GM12878 (cell line): Measurements from ENCODE around the gene EIF4H. TPM values are rescaled to one million over a fixed set of nuclear protein-coding genes. Genes with fewer than 3 reads are reported as not detected.

Experiments
- CREB1 ChIP-seq: IDR thresholded peaks from 2 replicates; pipeline ENCODE4 v1.6.1; 2012; ENCODE audit warnings: low read depth, mild to moderate bottlenecking, inconsistent platforms
- CREM ChIP-seq: IDR thresholded peaks from 2 replicates; pipeline ENCODE4 v1.6.1; 2014; ENCODE audit warnings: antibody characterized with exemption, low read depth
- FOXK2 ChIP-seq: fragments of 450-650 bp; IDR thresholded peaks from 2 replicates; pipeline ENCODE4 v1.6.1; 2017; ENCODE audit warnings: mild to moderate bottlenecking, moderate library complexity
- KLF5 ChIP-seq: fragments of 450-650 bp; IDR thresholded peaks from 2 replicates; pipeline ENCODE4 v1.6.1; 2014; ENCODE audit warnings: mild to moderate bottlenecking; ENCODE audit not compliant: partially characterized antibody
- NFYA ChIP-seq: IDR thresholded peaks from 2 replicates; pipeline ENCODE4 v1.6.1; 2011; ENCODE audit warnings: low read depth, mild to moderate bottlenecking, low read length, improper control_type of control experiment, borderline replicate concordance
- PML ChIP-seq: IDR thresholded peaks from 2 replicates; pipeline ENCODE4 v1.6.1; 2012; ENCODE audit warnings: low read length, inconsistent platforms
- POLR2AphosphoS2 ChIP-seq: IDR thresholded peaks from 2 replicates; pipeline ENCODE4 v1.6.1; 2011; ENCODE audit warnings: low read depth, mild to moderate bottlenecking, low read length, improper control_type of control experiment, moderate library complexity
- SIN3A ChIP-seq: IDR thresholded peaks from 2 replicates; pipeline ENCODE4 v1.6.1; 2012; ENCODE audit warnings: low read depth, low read length, improper control_type of control experiment
- SUPT20H ChIP-seq: IDR thresholded peaks from 2 replicates; pipeline ENCODE4 v1.6.1; 2011; ENCODE audit warnings: low read depth, mild to moderate bottlenecking, low read length, moderate library complexity, borderline replicate concordance; ENCODE audit not compliant: control insufficient read depth
- TBL1XR1 ChIP-seq: IDR thresholded peaks from 2 replicates; pipeline ENCODE4 v1.6.1; 2012; ENCODE audit warnings: low read depth, low read length, improper control_type of control experiment
- WRNIP1 ChIP-seq: IDR thresholded peaks from 2 replicates; pipeline ENCODE4 v1.6.1; 2011; ENCODE audit warnings: low read depth, low read length, improper control_type of control experiment, borderline replicate concordance
- ZNF207 ChIP-seq: fragments of 450-650 bp; IDR thresholded peaks from 2 replicates; pipeline ENCODE4 v1.6.1; 2014; ENCODE audit warnings: antibody characterized with exemption, mild to moderate bottlenecking, borderline replicate concordance
- polyA plus RNA-seq, 11 experiments: library from polyadenylated mRNA; depleted of rRNA in 4 of 11; unstranded in 6 of 11; stranded (reverse) in 5 of 11; fragments of >200 nt; fragmentation: Nextera tagmentation in 4 of 11; fragmentation: Illumina TruSeq in 1 of 11; extraction: Ambion mirVana in 4 of 11; extraction: Trizol in 1 of 11; gene quantifications; 1 replicate in 1 of 11; 2 replicates in 10 of 11; pipeline versions ENCODE4 v1.2.1 to v1.2.3, GENCODE V29; 2011 to 2016; ENCODE audit warnings: inconsistent platforms in 2 of 11, missing spikeins in 2 of 11, low read depth in 1 of 11
- total RNA-seq, 4 experiments: library from RNA; depleted of rRNA in 3 of 4; stranded (reverse); fragments of >200 nt in 3 of 4; fragmentation: Illumina TruSeq in 1 of 4; extraction: Trizol in 1 of 4; gene quantifications; 2 replicates each; pipeline versions ENCODE4 v1.2.1 to v1.2.3, GENCODE V29; 2013 to 2021
- TF ChIP-seq, protein P1 (sequence below): IDR thresholded peaks from 2 replicates; pipeline ENCODE4 v1.6.1; 2012; ENCODE audit warnings: mild to moderate bottlenecking, low read depth, low read length
- TF ChIP-seq, protein P2 (sequence below): fragments of 150-350 bp; IDR thresholded peaks from 2 replicates; pipeline ENCODE4 v1.6.1; 2016; ENCODE audit warnings: low read depth, low read length

The EIF4H gene
- total and polyA plus RNA-seq, 10 of the 15 experiments (the other 5 are each of a cell fraction or from before 2014, with no cell fraction given), result 9.9 to 443 (median 258) TPM

DNA sequence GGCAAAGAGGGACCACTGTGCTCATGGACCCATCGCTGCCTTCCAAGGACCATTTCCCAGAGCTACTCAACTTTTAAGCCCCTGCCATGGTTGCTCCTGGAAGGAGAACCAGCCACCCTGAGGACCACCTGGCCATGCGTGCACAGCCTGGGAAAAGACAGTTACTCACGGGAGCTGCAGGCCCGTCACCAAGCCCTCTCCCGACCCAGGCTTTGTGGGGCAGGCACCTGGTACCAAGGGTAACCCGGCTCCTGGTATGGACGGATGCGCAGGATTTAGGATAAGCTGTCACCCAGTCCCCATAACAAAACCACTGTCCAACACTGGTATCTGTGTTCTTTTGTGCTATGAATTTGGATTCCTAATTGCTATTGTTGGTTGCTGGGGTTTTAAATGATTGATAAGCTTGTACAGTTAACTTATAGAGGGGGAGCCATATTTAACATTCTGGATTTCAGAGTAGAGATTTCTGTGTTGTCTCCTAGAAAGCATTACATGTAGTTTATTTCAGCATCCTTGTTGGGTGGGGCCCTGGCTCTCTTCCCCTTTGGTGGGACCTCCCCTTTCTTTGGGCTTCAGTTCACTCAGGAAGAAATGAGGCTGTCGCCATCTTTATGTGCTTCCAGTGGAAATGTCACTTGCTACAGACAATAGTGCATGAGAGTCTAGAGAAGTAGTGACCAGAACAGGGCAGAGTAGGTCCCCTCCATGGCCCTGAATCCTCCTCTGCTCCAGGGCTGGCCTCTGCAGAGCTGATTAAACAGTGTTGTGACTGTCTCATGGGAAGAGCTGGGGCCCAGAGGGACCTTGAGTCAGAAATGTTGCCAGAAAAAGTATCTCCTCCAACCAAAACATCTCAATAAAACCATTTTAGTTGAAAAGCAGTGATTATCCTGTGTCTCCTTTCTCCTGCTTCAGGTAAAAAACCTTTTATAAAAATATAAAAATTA lies 55.1 kb downstream of the EIF4H start (continued):
- TF ChIP-seq PML (peak; percentile 36), ZNF207 (no peak), CREM (no peak), CREB1 (peak; percentile 7; the same call in 1 of the 2 replicates), POLR2AphosphoS2 (0 out of 2 replicates have a peak, but pooled peaks have one; percentile 2), WRNIP1 (no peak), NFYA (no peak), FOXK2 (no peak), TBL1XR1 (no peak), KLF5 (no peak), SIN3A (no peak), SUPT20H (no peak)
- TF ChIP-seq, protein P1, sequence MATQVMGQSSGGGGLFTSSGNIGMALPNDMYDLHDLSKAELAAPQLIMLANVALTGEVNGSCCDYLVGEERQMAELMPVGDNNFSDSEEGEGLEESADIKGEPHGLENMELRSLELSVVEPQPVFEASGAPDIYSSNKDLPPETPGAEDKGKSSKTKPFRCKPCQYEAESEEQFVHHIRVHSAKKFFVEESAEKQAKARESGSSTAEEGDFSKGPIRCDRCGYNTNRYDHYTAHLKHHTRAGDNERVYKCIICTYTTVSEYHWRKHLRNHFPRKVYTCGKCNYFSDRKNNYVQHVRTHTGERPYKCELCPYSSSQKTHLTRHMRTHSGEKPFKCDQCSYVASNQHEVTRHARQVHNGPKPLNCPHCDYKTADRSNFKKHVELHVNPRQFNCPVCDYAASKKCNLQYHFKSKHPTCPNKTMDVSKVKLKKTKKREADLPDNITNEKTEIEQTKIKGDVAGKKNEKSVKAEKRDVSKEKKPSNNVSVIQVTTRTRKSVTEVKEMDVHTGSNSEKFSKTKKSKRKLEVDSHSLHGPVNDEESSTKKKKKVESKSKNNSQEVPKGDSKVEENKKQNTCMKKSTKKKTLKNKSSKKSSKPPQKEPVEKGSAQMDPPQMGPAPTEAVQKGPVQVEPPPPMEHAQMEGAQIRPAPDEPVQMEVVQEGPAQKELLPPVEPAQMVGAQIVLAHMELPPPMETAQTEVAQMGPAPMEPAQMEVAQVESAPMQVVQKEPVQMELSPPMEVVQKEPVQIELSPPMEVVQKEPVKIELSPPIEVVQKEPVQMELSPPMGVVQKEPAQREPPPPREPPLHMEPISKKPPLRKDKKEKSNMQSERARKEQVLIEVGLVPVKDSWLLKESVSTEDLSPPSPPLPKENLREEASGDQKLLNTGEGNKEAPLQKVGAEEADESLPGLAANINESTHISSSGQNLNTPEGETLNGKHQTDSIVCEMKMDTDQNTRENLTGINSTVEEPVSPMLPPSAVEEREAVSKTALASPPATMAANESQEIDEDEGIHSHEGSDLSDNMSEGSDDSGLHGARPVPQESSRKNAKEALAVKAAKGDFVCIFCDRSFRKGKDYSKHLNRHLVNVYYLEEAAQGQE, result no peak
- TF ChIP-seq, protein P2, sequence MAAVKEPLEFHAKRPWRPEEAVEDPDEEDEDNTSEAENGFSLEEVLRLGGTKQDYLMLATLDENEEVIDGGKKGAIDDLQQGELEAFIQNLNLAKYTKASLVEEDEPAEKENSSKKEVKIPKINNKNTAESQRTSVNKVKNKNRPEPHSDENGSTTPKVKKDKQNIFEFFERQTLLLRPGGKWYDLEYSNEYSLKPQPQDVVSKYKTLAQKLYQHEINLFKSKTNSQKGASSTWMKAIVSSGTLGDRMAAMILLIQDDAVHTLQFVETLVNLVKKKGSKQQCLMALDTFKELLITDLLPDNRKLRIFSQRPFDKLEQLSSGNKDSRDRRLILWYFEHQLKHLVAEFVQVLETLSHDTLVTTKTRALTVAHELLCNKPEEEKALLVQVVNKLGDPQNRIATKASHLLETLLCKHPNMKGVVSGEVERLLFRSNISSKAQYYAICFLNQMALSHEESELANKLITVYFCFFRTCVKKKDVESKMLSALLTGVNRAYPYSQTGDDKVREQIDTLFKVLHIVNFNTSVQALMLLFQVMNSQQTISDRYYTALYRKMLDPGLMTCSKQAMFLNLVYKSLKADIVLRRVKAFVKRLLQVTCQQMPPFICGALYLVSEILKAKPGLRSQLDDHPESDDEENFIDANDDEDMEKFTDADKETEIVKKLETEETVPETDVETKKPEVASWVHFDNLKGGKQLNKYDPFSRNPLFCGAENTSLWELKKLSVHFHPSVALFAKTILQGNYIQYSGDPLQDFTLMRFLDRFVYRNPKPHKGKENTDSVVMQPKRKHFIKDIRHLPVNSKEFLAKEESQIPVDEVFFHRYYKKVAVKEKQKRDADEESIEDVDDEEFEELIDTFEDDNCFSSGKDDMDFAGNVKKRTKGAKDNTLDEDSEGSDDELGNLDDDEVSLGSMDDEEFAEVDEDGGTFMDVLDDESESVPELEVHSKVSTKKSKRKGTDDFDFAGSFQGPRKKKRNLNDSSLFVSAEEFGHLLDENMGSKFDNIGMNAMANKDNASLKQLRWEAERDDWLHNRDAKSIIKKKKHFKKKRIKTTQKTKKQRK, result no peak
